ENCODE data around the gene CDO1. TPM values are rescaled to one million over a fixed set of nuclear protein-coding genes. Genes with fewer than 3 reads are reported as not detected.

The CDO1 gene
- polyA plus RNA-seq, 2 of the 4 experiments (the other 2 are of a cell fraction) = not detected

DNA sequence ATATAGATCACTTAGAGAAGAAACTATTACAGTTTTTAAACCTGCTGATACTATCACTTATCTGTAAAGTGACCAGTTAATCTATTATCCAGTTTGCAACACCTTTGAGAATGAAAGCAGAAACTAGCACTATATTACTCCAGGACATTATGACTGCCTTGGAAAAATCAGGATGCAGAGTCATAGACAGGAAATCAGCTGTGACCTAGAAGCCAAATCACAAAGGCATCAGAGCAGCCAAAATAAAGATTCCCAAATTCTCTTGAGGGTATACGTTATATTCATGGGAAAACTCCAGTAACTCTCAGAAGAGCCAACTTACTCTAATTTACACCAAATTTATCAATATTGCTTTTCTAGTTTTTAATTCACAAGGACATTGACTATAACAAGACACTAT is 49.9 kb downstream of the CDO1 start:
- Histone ChIP-seq H3K27ac (no peak overlapping the region), H3K4me2 (no peak overlapping the region), H3K4me3 (no peak overlapping the region), H3K4me1 (no peaks in the 10 kb centered on the region), H3K9me3 (no peaks in the 10 kb centered on the region)
- POLR2A ChIA-PET = no interaction called here
- DNase-seq (ENCODE audit: low read depth in 1 of 2, low spot score in 1 of 2) (no peak), FAIRE-seq (no peak), ATAC-seq (no peak)
- CTCF ChIA-PET = interaction anchor here (1.1 kb wide), 1 partner anchor 29 kb away, joined by 3 read pairs; no protein-coding TSS in a partner anchor
- TF ChIP-seq FOXS1 (CRISPR knock-in tag; IDR thresholded peaks at IDR 0.05) (no peak), ZNF302 (CRISPR knock-in tag; IDR thresholded peaks at IDR 0.05) (no peak), HEYL (CRISPR knock-in tag; IDR thresholded peaks at IDR 0.05) (no peak), RARB (CRISPR knock-in tag; IDR thresholded peaks at IDR 0.05) (no peak), HOXA7 (CRISPR knock-in tag; IDR thresholded peaks at IDR 0.05) (no peak), ZFP36 (IDR thresholded peaks at IDR 0.05; ENCODE audit: borderline replicate concordance, partially characterized antibody) (no peak), JUN (IDR thresholded peaks at IDR 0.05) (no peak), BHLHE40 (IDR thresholded peaks at IDR 0.05; ENCODE audit: low read depth, low read length) (no peak), KDM5A (IDR thresholded peaks at IDR 0.05) (no peak), MAZ (IDR thresholded peaks at IDR 0.05; ENCODE audit: borderline replicate concordance, low read depth, low read length) (no peak), RCOR1 (IDR thresholded peaks at IDR 0.05; ENCODE audit: low read depth, low read length) (no peak), EHF (CRISPR knock-in tag; IDR thresholded peaks at IDR 0.05) (no peak), MYC (IDR thresholded peaks at IDR 0.05; ENCODE audit: borderline replicate concordance, low read length) (no peak), SREBF2 (IDR thresholded peaks at IDR 0.05) (no peak)
- TF ChIP-seq, protein P1, sequence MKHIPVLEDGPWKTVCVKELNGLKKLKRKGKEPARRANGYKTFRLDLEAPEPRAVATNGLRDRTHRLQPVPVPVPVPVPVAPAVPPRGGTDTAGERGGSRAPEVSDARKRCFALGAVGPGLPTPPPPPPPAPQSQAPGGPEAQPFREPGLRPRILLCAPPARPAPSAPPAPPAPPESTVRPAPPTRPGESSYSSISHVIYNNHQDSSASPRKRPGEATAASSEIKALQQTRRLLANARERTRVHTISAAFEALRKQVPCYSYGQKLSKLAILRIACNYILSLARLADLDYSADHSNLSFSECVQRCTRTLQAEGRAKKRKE (CRISPR knock-in tag; IDR thresholded peaks at IDR 0.05; ENCODE audit: low read depth) = no peak
- TF ChIP-seq, protein P2, sequence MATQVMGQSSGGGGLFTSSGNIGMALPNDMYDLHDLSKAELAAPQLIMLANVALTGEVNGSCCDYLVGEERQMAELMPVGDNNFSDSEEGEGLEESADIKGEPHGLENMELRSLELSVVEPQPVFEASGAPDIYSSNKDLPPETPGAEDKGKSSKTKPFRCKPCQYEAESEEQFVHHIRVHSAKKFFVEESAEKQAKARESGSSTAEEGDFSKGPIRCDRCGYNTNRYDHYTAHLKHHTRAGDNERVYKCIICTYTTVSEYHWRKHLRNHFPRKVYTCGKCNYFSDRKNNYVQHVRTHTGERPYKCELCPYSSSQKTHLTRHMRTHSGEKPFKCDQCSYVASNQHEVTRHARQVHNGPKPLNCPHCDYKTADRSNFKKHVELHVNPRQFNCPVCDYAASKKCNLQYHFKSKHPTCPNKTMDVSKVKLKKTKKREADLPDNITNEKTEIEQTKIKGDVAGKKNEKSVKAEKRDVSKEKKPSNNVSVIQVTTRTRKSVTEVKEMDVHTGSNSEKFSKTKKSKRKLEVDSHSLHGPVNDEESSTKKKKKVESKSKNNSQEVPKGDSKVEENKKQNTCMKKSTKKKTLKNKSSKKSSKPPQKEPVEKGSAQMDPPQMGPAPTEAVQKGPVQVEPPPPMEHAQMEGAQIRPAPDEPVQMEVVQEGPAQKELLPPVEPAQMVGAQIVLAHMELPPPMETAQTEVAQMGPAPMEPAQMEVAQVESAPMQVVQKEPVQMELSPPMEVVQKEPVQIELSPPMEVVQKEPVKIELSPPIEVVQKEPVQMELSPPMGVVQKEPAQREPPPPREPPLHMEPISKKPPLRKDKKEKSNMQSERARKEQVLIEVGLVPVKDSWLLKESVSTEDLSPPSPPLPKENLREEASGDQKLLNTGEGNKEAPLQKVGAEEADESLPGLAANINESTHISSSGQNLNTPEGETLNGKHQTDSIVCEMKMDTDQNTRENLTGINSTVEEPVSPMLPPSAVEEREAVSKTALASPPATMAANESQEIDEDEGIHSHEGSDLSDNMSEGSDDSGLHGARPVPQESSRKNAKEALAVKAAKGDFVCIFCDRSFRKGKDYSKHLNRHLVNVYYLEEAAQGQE (IDR thresholded peaks at IDR 0.05) = no peak
- WGBS (ENCODE audit: missing lambda C conversion rate) = 53% methylated on average over 1 of the region's 1 CpG

DNA sequence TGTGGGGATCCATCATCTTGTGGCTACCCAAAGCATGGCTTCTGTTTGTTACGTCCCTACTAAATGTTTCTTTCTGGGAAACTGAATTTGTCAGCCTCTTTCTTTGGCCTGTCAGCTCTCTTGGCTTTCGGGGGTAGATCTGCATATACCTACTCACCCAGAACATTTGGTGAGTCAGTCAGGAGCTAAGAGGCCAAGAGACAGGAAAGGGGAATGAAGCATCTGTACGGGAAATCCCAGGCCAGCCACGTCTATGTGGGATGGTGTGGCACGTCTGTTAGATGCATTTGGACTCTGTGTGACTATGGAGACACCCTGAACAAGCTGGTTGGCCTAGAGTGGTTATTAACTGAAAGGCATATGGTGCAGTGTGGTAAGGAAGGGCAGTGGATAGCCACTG is 58.1 kb downstream of the CDO1 start:
- Histone ChIP-seq H3K4me1 (no peaks in the 10 kb centered on the region), H3K27ac (no peak overlapping the region), H3K4me2 (no peak overlapping the region), H3K9me3 (no peaks in the 10 kb centered on the region), H3K4me3 (no peak overlapping the region)
- ChIA-PET POLR2A (no interaction called here), CTCF (interaction anchor here (0.6 to 1.0 kb wide), 2 partner anchors 14 to 46 kb away, joined by 3 read pairs; no protein-coding TSS in a partner anchor)
- DNase-seq (ENCODE audit: low read depth in 1 of 2, low spot score in 1 of 2) = no peak
- no peak for ATAC-seq
- FAIRE-seq = no peak
- TF ChIP-seq, protein P3, sequence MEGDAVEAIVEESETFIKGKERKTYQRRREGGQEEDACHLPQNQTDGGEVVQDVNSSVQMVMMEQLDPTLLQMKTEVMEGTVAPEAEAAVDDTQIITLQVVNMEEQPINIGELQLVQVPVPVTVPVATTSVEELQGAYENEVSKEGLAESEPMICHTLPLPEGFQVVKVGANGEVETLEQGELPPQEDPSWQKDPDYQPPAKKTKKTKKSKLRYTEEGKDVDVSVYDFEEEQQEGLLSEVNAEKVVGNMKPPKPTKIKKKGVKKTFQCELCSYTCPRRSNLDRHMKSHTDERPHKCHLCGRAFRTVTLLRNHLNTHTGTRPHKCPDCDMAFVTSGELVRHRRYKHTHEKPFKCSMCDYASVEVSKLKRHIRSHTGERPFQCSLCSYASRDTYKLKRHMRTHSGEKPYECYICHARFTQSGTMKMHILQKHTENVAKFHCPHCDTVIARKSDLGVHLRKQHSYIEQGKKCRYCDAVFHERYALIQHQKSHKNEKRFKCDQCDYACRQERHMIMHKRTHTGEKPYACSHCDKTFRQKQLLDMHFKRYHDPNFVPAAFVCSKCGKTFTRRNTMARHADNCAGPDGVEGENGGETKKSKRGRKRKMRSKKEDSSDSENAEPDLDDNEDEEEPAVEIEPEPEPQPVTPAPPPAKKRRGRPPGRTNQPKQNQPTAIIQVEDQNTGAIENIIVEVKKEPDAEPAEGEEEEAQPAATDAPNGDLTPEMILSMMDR (IDR thresholded peaks at IDR 0.05) = no peak
- TF ChIP-seq EP300 (IDR thresholded peaks at IDR 0.05) (no peak), RCOR1 (IDR thresholded peaks at IDR 0.05; ENCODE audit: low read depth, low read length) (no peak), POLR2AphosphoS2 (conservative IDR thresholded peaks at IDR 0.05; ENCODE audit: low read length) (no peak), ZSCAN20 (CRISPR knock-in tag; IDR thresholded peaks at IDR 0.05) (no peak), KDM1A (IDR thresholded peaks at IDR 0.05; ENCODE audit: low read depth) (no peak), RFX5 (IDR thresholded peaks at IDR 0.05) (no peak), JUN (IDR thresholded peaks at IDR 0.05) (no peak), ESRRA (IDR thresholded peaks at IDR 0.05; ENCODE audit: borderline replicate concordance, low read length) (no peak)
- TF ChIP-seq, protein P4, sequence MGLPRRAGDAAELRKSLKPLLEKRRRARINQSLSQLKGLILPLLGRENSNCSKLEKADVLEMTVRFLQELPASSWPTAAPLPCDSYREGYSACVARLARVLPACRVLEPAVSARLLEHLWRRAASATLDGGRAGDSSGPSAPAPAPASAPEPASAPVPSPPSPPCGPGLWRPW (IDR thresholded peaks at IDR 0.05) = no peak
- 31% methylated on average over 5 of the region's 5 CpGs for WGBS (ENCODE audit: missing lambda C conversion rate)

Data from A549 (cell line).